ENCODE measurements around the gene WFS1. TPM values are rescaled to one million over a fixed set of nuclear protein-coding genes. Genes with fewer than 3 reads are reported as not detected.

Gene WFS1
- total and polyA plus RNA-seq, 2 donors (not counting 3 experiments of a cell fraction or from before 2014, with no cell fraction given): 48.2 to 70.0 TPM

DNA sequence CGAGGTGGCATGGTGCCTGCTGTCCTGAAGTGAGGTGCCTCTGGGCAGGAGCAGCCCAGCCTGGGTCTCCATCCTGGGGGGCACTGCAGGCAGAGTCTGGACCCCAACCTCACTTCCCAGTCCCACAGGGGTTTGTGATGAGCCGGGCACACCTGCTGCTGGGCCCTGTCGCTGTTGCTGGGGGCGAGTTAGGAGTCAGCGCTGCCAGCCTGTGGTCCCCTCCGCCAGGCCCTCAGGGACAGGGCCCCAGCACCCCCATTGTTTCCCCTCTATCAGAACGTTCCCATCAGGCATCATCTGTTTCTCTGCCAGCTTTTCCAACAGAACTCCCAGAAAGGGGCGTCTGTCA is 23.4 kb downstream of the WFS1 start:
- H3K9ac ChIP-seq (replicated peaks; ENCODE audit: extremely low read depth, insufficient read depth, low read length): no peak overlapping the region
- intact Hi-C loops (cut with micrococcal nuclease) (no loop called here), dilution Hi-C loops (cut with MboI; ENCODE audit: extremely low pct_ligation_motif_present, low sequenced_read_pairs) (no loop called here)
- peaks cover 0 to 53% of the 10 kb centered on the region in 2 experiments for H3K36me3 ChIP-seq (ENCODE audit: control insufficient read depth in 2 of 2, extremely low read depth in 1 of 2, insufficient read depth in 2 of 2, low read length in 2 of 2)
- H3K9me1 ChIP-seq (replicated peaks; ENCODE audit: control insufficient read depth, extremely low read depth, insufficient read depth, low read length): no peaks in the 10 kb centered on the region
- H4K20me1 ChIP-seq (replicated peaks; ENCODE audit: control insufficient read depth, extremely low read depth, insufficient read depth, low read length): no peaks in the 10 kb centered on the region
- no peaks in the 10 kb centered on the region for H3K27me3 ChIP-seq (ENCODE audit: control insufficient read depth in 2 of 2, insufficient read depth in 2 of 2, low read length in 2 of 2)
- DNase-seq (ENCODE audit: low read depth, low spot score) (no peak), FAIRE-seq (no peak)
- H3K27ac ChIP-seq (ENCODE audit: insufficient read depth, low read depth, low read length): no peak overlapping the region
- ChIA-PET POLR2A (no interaction called here), CTCF (interaction anchor here (1.3 kb wide), 1 partner anchor 35 kb away, joined by 5 read pairs; no protein-coding TSS in a partner anchor)
- no peaks in the 10 kb centered on the region for H3K4me1 ChIP-seq (ENCODE audit: control insufficient read depth, extremely low read depth, insufficient read depth, low read length)
- no peaks in the 10 kb centered on the region for H3K9me3 ChIP-seq (replicated peaks; ENCODE audit: control insufficient read depth, insufficient read depth, low read length)
- BruUV-seq (replicated peaks): no TSS peak
- TF ChIP-seq GATA2 (IDR thresholded peaks at IDR 0.05; ENCODE audit: insufficient read depth, insufficient read length, low read depth, low read length) (no peak), EZH2 (IDR thresholded peaks at IDR 0.05; ENCODE audit: borderline replicate concordance, low read depth, low read length, severe bottlenecking) (no peak), MYC (IDR thresholded peaks at IDR 0.05; ENCODE audit: low read depth, low read length) (no peak), POLR2AphosphoS5 (IDR thresholded peaks at IDR 0.05; ENCODE audit: insufficient read depth, low read depth, low read length) (no peak), POLR2A (IDR thresholded peaks at IDR 0.05; ENCODE audit: low read depth, low read length) (no peak), FOS (IDR thresholded peaks at IDR 0.05; ENCODE audit: borderline replicate concordance, insufficient read depth, low read length) (no peak), JUN (IDR thresholded peaks at IDR 0.05; ENCODE audit: borderline replicate concordance, insufficient read depth, insufficient read length, low read depth) (no peak)
- TF ChIP-seq, protein P1, sequence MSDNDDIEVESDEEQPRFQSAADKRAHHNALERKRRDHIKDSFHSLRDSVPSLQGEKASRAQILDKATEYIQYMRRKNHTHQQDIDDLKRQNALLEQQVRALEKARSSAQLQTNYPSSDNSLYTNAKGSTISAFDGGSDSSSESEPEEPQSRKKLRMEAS (IDR thresholded peaks at IDR 0.05; ENCODE audit: insufficient read depth, insufficient read length): no peak
- no peak overlapping the region for H2AFZ ChIP-seq (ENCODE audit: low read depth, low read length)
- H3K4me2 ChIP-seq (ENCODE audit: insufficient read depth, low read length): no peak overlapping the region
- H3K4me3 ChIP-seq (replicated peaks in 1 of 3; ENCODE audit: insufficient read depth in 1 of 3, low read depth in 1 of 3, low read length in 3 of 3): no peak overlapping the region
- H3K79me2 ChIP-seq (ENCODE audit: control insufficient read depth, insufficient read depth, low read length): no peaks in the 10 kb centered on the region

DNA sequence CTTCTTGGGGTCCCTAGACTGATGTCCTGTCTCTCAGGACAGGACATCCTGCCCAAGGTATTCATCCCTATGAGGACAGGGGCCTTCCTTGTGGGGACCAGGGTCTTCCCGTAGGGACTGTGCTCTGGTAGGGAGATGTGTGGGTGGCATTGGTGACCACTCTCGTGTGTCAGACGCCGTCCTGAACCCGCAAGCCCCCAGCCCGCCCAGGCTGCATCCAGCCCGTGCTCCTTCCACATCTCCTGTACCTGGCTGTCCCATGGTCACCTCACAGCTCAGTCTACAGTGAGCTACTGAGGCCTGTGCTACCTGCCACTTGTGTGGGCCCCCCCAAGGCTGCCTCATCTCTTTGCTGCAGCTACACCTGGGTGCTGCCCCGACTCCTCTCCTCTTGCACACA is 24.0 kb downstream of the WFS1 start:
- no peak overlapping the region for H2AFZ ChIP-seq (ENCODE audit: low read depth, low read length)
- DNase-seq (ENCODE audit: low read depth, low spot score) (no peak), FAIRE-seq (no peak)
- ChIA-PET POLR2A (no interaction called here), CTCF (no interaction called here)
- TF ChIP-seq, protein P2, sequence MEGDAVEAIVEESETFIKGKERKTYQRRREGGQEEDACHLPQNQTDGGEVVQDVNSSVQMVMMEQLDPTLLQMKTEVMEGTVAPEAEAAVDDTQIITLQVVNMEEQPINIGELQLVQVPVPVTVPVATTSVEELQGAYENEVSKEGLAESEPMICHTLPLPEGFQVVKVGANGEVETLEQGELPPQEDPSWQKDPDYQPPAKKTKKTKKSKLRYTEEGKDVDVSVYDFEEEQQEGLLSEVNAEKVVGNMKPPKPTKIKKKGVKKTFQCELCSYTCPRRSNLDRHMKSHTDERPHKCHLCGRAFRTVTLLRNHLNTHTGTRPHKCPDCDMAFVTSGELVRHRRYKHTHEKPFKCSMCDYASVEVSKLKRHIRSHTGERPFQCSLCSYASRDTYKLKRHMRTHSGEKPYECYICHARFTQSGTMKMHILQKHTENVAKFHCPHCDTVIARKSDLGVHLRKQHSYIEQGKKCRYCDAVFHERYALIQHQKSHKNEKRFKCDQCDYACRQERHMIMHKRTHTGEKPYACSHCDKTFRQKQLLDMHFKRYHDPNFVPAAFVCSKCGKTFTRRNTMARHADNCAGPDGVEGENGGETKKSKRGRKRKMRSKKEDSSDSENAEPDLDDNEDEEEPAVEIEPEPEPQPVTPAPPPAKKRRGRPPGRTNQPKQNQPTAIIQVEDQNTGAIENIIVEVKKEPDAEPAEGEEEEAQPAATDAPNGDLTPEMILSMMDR (IDR thresholded peaks at IDR 0.05; ENCODE audit: extremely low read depth in 1 of 2, insufficient read depth in 1 of 2, low read depth in 1 of 2, low read length in 2 of 2): no peak
- TF ChIP-seq POLR2AphosphoS5 (IDR thresholded peaks at IDR 0.05; ENCODE audit: insufficient read depth, low read depth, low read length) (no peak), GATA2 (IDR thresholded peaks at IDR 0.05; ENCODE audit: insufficient read depth, insufficient read length, low read depth, low read length) (no peak), JUN (IDR thresholded peaks at IDR 0.05; ENCODE audit: borderline replicate concordance, insufficient read depth, insufficient read length, low read depth) (no peak), POLR2A (IDR thresholded peaks at IDR 0.05; ENCODE audit: low read depth, low read length) (no peak), MYC (IDR thresholded peaks at IDR 0.05; ENCODE audit: low read depth, low read length) (no peak), EZH2 (IDR thresholded peaks at IDR 0.05; ENCODE audit: borderline replicate concordance, low read depth, low read length, severe bottlenecking) (no peak), FOS (IDR thresholded peaks at IDR 0.05; ENCODE audit: borderline replicate concordance, insufficient read depth, low read length) (no peak)
- TF ChIP-seq, protein P1 (IDR thresholded peaks at IDR 0.05; ENCODE audit: insufficient read depth, insufficient read length): no peak
- no peaks in the 10 kb centered on the region for H3K9me1 ChIP-seq (replicated peaks; ENCODE audit: control insufficient read depth, extremely low read depth, insufficient read depth, low read length)
- dilution Hi-C loops (cut with MboI; ENCODE audit: extremely low pct_ligation_motif_present, low sequenced_read_pairs) (no loop called here), intact Hi-C loops (cut with micrococcal nuclease) (no loop called here)
- H3K4me3 ChIP-seq (replicated peaks in 1 of 3; ENCODE audit: insufficient read depth in 1 of 3, low read depth in 1 of 3, low read length in 3 of 3): no peak overlapping the region
- no peak overlapping the region for H3K4me2 ChIP-seq (ENCODE audit: insufficient read depth, low read length)
- H3K79me2 ChIP-seq (ENCODE audit: control insufficient read depth, insufficient read depth, low read length): no peaks in the 10 kb centered on the region
- no peak overlapping the region for H3K27ac ChIP-seq (ENCODE audit: insufficient read depth, low read depth, low read length)
- no peaks in the 10 kb centered on the region for H3K27me3 ChIP-seq (ENCODE audit: control insufficient read depth in 2 of 2, insufficient read depth in 2 of 2, low read length in 2 of 2)
- H4K20me1 ChIP-seq (replicated peaks; ENCODE audit: control insufficient read depth, extremely low read depth, insufficient read depth, low read length): no peaks in the 10 kb centered on the region
- no TSS peak for BruUV-seq (replicated peaks)
- H3K36me3 ChIP-seq (ENCODE audit: control insufficient read depth in 2 of 2, extremely low read depth in 1 of 2, insufficient read depth in 2 of 2, low read length in 2 of 2): peaks cover 0 to 55% of the 10 kb centered on the region in 2 experiments
- no peaks in the 10 kb centered on the region for H3K9me3 ChIP-seq (replicated peaks; ENCODE audit: control insufficient read depth, insufficient read depth, low read length)
- no peaks in the 10 kb centered on the region for H3K4me1 ChIP-seq (ENCODE audit: control insufficient read depth, extremely low read depth, insufficient read depth, low read length)
- no peak overlapping the region for H3K9ac ChIP-seq (replicated peaks; ENCODE audit: extremely low read depth, insufficient read depth, low read length)
